ES-I3 (cell line): ENCODE measurements around the gene MORN4.

Experiments
- H3K36me3 ChIP-seq: 2 replicates; pipeline ENCODE4 v1.6.1; 2013; ENCODE audit warnings: mild to moderate bottlenecking, low read length, control low read depth, moderate library complexity; ENCODE audit not compliant: insufficient read depth
- H3K4me1 ChIP-seq: 2 replicates; pipeline ENCODE4 v1.6.1; 2013; ENCODE audit warnings: mild to moderate bottlenecking, control low read depth, low read length; ENCODE audit not compliant: insufficient read depth
- H3K9ac ChIP-seq: 2 replicates; pipeline ENCODE4 v1.6.1; 2013; ENCODE audit warnings: low read depth, mild to moderate bottlenecking, low read length, moderate library complexity
- H3K9me3 ChIP-seq: 2 replicates; pipeline ENCODE4 v1.6.1; 2013; ENCODE audit warnings: mild to moderate bottlenecking, low read length, moderate library complexity; ENCODE audit not compliant: control insufficient read depth, insufficient read depth

Gene MORN4

DNA sequence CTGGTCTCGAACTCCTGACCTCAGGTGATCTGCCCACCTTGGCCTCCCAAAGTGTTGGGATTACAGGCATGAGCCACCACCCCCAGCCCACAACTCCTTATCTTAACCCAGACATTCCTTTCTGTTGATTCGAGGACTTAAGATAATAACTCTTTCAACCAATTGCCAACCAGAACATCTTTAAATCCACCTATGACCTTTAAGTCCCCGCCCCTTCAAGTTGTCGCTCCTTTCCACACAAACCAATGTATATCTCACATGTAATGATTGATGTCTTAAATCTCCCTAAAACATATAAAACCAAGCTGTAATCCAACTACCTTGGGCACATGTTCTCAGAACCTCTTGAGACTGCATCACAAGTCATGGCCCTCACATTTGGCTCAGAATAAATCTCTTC is 68.5 kb downstream of the MORN4 start:
- H3K4me1 ChIP-seq: no peaks in the 10 kb centered on the region
- H3K9me3 ChIP-seq: no peaks in the 10 kb centered on the region
- H3K9ac ChIP-seq: no peak overlapping the region
- H3K36me3 ChIP-seq: no peaks in the 10 kb centered on the region; the same call in 1 of the 2 replicates
